Measurements from ENCODE around the gene DEDD2. TPM values are rescaled to one million over a fixed set of nuclear protein-coding genes. Genes with fewer than 3 reads are reported as not detected.

DEDD2 gene
- total RNA-seq, 1 donor from 2014 or later: 15.0 TPM

GRCh38 chr19:42199440-42200115 lies 17.9 kb downstream of the DEDD2 start:
- no peak for DNase-seq (ENCODE audit: low read depth in 2 of 2)

GRCh38 chr19:42198676-42199439 lies 18.6 kb downstream of the DEDD2 start:
- no peak for DNase-seq (ENCODE audit: low read depth in 2 of 2)

- DNase-seq (ENCODE audit: low read depth in 2 of 2): no peak
These were observed 20.1 kb downstream of the DEDD2 start for GRCh38 chr19:42197375-42197817.

GRCh38 chr19:42196011-42197001 lies 21.2 kb downstream of the DEDD2 start:
- DNase-seq (ENCODE audit: low read depth in 2 of 2): no peak

GRCh38 chr19:42193706-42194105 lies 23.8 kb downstream of the DEDD2 start:
- peak in 1 of 2 donors; percentile 67 for DNase-seq (ENCODE audit: low read depth in 2 of 2)

GRCh38 chr19:42193294-42193693 lies 24.2 kb downstream of the DEDD2 start:
- DNase-seq (ENCODE audit: low read depth in 2 of 2): no peak

- peak in 1 of 2 donors; percentile 43 for DNase-seq (ENCODE audit: low read depth in 2 of 2)
These were observed 25.6 kb downstream of the DEDD2 start for GRCh38 chr19:42191855-42192254.

GRCh38 chr19:42191330-42191729 lies 26.1 kb downstream of the DEDD2 start:
- no peak for DNase-seq (ENCODE audit: low read depth in 2 of 2)

- no peak for DNase-seq (ENCODE audit: low read depth in 2 of 2)
These were observed 28.3 kb downstream of the DEDD2 start for GRCh38 chr19:42189133-42189532.

GRCh38 chr19:42188665-42189064 lies 28.8 kb downstream of the DEDD2 start:
- no peak for DNase-seq (ENCODE audit: low read depth in 2 of 2)

GRCh38 chr19:42185277-42185676 lies 32.2 kb downstream of the DEDD2 start:
- DNase-seq (ENCODE audit: low read depth in 2 of 2): no peak

- DNase-seq (ENCODE audit: low read depth in 2 of 2): peak; percentile 53 to 80
These were observed 33.0 kb downstream of the DEDD2 start for GRCh38 chr19:42184401-42184861.

- peak in 1 of 2 donors; percentile 15 for DNase-seq (ENCODE audit: low read depth in 2 of 2)
These were observed 38.4 kb downstream of the DEDD2 start for GRCh38 chr19:42178791-42179674.

GRCh38 chr19:42177686-42178019 lies 39.8 kb downstream of the DEDD2 start:
- DNase-seq (ENCODE audit: low read depth in 2 of 2): no peak

GRCh38 chr19:42176990-42177685 lies 40.3 kb downstream of the DEDD2 start:
- peak in 1 of 2 donors; percentile 83 for DNase-seq (ENCODE audit: low read depth in 2 of 2)

- DNase-seq (ENCODE audit: low read depth in 2 of 2): no peak
These were observed 40.9 kb downstream of the DEDD2 start for GRCh38 chr19:42176649-42176989.

GRCh38 chr19:42175952-42176648 lies 41.4 kb downstream of the DEDD2 start:
- DNase-seq (ENCODE audit: low read depth in 2 of 2): peak in 1 of 2 donors; percentile 6

- no peak for DNase-seq (ENCODE audit: low read depth in 2 of 2)
These were observed 42.3 kb downstream of the DEDD2 start for GRCh38 chr19:42174958-42175734.

- no peak for DNase-seq (ENCODE audit: low read depth in 2 of 2)
These were observed 43.3 kb downstream of the DEDD2 start for GRCh38 chr19:42174188-42174587.

Measured in dermis microvascular lymphatic vessel endothelial cell (primary cell).